ENCODE results near the gene TCFL5.
"Not testable (repeated sequence)": the region's sequence is repeated elsewhere in the genome, so short reads cannot be mapped to it uniquely, and the experiment has no call there.

The TCFL5 gene

DNA sequence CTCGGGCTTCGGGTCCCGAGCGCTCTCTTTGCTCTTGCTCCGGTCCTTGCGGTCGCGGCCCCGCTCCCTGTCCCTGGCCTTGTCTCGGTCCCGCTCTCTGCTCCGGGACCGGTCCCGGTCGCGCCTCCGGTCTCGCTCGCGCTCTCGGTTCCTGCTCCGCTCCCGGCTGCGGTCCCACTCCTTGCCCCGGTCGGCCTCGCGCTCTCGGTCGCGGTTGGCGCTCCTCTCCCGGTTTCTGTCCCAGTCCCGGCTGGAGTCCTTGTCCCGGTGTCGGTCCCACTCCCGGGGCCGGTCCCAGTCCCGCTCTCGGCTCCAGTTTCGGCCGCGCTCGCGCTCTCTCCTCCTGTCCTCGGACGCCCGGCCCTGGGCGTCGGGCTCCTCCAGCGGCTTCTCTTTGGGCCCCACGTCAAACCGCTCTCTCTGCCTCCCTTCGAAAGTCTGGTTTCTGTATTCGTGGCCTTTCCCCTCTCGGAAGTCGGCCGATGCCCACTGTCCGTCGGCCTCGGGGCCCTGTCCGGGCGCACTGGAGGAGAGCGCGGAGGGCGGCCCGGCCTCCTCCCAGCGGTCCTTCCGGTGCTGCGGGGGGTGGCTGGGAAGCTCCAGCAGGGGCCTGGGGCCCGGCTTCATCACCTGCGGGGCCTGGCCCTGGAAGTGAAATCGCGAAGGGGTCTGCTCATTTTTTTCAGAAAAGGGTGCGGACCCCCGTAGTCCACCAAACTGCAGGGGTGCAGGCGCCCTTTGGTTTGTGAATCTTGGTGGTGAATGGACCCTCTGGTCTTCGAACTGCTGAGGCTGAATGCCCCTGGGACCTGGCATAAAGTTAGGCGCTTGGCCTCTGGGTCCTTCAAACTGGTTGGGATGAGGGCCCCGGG is 17.9 kb upstream of the TCFL5 start:
- no peak for DNase-seq

DNA sequence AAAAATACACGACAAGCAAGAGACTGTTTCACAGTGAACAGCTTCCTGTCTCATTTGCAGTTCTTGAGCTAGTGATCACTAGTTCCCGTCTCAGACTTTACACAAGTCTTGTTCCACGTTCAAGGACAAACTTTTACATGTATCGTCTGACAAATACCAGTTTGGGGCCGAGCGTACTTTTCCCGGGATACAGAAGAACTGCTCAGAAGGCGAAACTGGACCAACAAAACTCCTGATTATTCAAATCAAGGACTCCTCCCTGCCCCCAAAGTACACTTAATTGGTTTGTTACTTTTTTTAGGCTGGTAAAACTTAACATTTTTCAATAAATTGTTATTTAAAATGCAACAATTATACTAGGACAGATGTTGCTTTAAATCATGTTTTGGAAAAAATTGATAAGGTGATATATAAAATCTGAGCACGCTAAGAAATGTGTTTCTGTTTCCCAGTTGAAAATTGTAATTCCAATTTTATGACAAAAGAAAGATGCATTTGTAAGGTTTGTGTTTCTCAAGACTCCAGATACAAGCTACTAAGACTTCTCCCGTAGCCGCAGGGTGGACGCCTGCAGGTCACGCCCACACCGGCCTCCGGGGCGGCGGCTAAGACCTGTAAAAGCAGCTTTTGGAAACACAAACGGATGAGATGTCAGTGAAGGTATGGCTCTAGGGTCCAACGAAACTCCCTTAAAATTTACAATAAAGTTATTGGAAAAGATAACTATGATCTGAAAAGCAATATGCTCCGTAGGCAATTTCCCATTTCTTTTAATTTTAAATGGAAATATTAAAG is 16.8 kb upstream of the TCFL5 start:
- no peak for DNase-seq

GRCh38 chr20:62876902-62877816 is 15.5 kb upstream of the TCFL5 start:
- DNase-seq = no peak

- DNase-seq = no peak
These were observed 14.9 kb upstream of the TCFL5 start for GRCh38 chr20:62876501-62876901.

DNA sequence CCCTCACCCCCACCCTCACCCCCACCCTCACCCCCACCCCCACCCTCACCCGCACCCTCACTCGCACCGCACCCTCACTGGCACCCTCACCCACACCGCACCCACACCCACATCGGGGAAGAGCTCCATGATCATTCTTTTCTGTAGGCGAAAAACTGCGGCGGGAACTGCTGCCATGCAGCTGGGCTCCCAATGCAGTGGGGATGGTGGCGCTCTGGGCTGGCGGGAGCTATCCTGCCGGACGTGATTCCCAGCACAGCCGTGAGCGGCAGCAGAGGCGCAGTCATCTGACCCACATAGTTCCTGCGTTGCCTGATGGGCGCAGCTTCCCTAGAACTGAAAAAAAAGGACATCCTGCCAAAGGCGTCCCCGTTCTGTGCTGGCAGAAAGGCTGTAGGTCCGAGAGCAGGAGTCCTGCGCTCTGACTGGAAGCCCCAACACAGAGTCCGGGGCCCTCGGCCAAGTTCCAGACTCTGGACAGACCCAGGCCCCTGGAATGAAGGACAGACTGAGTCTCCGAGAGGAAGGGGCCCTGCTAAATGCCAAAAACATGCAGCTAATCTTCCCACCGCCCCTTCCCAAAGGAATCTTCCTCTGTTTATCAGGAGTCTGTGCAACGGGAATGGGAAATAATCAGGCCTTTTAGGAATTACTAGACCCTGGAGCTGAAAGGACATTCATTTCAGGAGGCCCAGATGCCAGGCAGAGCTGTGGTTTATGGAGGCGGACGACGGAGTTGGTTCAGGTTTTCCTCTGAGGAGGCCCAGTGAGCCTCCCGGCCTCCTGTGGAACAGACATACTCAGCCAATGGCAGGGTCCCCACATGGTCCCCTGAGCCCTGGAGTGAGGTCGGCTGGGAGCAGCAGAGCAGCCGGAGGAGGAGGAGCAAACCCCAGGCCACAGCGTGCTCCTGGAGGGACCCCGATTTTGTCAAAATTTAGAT is 14.1 kb upstream of the TCFL5 start:
- peak in 1 of 6 experiments; percentile 39 for DNase-seq

DNA sequence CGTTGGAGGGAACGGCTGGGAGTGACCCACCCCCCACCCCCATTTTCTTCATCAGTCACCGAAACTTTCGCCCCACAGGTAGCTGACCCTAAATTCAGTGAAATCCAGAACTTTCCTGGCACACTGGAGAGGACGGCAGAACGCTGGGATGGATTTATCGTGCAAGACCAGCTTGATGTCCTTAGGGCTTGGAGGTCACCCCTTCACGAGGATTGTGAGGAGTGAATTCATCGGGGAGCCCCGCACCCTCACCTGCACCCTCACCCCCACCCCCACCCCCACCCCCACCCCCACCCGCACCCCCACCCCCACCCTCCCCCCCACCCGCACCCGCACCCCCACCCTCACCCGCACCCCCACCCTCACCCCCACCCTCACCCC is 13.3 kb upstream of the TCFL5 start:
- peak in 1 of 6 experiments; percentile 39 for DNase-seq

DNA sequence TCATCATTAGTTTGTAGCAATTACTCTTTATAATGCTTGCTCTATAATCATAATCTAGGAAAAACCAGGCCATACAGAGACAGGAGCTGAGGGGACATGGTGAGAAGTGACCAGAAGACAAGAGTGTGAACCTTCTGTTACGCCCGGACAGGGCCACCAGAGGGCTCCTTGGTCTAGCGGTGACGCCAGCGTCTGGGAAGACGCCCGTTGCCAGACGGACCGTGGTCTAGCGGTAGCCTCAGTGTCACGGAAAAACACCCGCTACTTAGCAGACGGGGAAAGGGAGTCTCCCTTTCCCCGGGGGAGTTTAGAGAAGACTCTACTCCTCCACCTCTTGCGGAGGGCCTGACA is 12.0 kb upstream of the TCFL5 start:
- peak in 3 of 6 experiments; percentile 18 to 31 (median 24) for DNase-seq

DNA sequence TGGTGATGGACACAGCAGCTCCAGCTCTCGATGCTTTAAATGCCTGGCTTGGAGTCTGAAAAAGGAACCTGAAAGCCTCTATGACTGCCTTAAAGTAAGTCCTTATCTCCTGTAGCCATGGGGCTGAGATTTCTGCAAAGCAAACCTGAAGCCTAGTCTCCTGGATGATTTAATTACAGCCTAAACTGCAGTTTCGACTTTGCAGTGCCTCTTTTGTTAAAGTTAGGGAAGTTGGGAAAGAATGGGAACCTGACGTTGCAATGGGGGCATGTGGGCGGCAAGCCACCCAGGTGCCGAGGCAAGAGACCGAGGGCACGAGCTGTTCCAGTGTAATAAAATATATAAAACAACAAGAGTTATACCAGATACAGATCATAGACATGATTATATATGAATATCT is 11.7 kb upstream of the TCFL5 start:
- DNase-seq = no peak

- no peak for DNase-seq
These were observed 11.2 kb upstream of the TCFL5 start for GRCh38 chr20:62872862-62873261.

DNA sequence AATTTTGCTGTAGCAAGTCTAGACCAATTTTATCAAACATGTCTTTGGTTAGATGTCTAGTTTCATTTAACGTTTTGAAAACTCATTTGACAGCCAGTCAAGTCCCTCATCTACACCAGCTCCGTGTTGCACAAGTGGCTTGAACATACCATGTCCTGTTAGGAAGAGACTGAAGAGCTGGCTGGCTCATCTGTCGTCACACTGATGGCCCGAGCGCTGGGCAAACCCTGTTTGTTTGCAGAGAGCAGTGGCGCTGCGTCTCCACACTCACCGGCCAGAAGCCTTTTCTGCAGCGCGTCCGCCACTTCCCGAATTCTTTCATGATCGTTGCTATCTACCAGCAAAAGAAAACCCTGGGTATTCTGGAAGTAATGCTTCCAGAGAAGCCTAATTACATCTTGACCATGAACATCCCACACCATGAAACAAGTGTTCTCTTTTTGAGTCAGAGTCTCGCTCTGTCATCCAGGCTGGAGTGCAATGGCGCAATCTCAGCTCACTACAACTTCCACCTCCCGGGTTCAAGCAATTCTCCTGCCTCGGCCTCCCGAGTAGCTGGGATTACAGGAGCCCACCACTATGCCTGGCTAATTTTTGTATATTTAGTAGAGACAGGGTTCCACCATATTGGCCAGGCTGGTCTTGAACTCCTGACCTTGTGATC is 10.7 kb upstream of the TCFL5 start:
- no peak for DNase-seq

DNA sequence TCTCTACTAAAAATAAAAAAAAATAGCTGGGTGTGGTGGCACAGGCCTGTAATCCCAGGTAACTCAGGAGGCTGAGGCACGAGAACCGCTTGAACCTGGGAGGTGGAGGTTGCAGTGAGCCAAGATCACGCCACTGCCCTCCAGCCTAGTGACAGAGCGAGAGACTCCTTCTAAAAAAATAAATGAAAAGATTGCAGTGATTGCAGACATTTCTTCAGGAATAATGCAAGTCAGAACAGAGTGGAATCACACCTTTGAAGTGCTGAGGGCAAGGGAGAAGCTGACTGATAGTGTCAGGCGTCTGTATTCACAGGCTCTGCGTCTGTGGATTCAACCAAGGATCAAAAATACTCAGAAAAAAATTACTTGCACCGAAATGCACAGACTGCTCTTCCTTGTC is 2.6 kb upstream of the TCFL5 start:
- no peak for DNase-seq

- DNase-seq = peak in 5 of 6 experiments; percentile 39 to 80 (median 66)
These were observed 514 bp downstream of the TCFL5 start for GRCh38 chr20:62860924-62861691.

DNA sequence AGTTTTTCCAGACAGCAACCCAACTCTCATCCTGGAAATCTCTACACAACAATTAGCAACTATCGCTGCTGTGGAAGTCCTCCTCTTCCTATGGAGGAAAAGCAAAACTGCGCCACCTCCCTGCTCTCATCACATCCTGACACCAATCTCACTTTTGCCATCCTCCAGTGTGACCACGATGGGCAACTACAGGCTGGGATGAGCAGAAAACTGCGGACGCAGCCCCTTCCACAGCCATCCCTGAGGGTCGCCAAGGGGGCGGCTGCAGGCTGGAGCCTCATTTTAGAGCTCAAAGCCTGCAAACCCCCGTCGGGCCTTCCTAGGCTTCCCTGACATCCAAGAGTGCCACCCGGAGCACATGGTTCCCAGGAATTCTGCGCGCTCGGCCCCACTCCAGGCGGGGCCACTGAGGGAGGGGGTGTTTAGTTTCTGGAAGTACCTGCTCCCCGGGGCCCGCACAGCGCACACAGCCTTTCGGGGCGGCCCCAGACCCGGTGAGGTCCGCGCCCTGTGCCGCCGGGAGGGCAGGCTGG is 1.2 kb downstream of the TCFL5 start:
- peak in 1 of 6 experiments; percentile 8 for DNase-seq

DNA sequence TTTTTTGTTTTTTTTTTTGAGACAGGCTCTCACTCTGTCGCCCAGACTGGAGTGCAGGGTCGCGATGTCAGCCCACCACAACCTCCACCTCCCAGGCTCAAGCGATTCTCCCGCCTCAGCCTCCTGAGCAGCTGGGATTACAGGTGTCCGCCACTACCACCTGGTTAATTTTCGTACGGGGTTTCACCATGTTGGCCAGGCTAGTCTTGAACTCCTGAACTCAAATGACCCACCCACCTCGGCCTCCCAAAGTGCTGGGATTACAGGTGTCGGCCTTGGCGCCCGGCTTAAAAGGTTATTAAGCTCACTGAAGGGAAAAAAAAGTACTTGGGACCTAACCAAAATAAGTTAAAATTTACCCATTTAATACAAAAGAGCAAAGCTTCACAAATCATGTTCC is 1.9 kb downstream of the TCFL5 start:
- no peak for DNase-seq

- DNase-seq = no peak
These were observed 3.4 kb downstream of the TCFL5 start for GRCh38 chr20:62858058-62858830.

GRCh38 chr20:62856931-62857619 is 4.5 kb downstream of the TCFL5 start:
- DNase-seq = no peak

- no peak for DNase-seq
These were observed 6.5 kb downstream of the TCFL5 start for GRCh38 chr20:62855120-62855519.

- DNase-seq = no peak
These were observed 7.5 kb downstream of the TCFL5 start for GRCh38 chr20:62854121-62854520.

GRCh38 chr20:62853304-62853703 is 8.3 kb downstream of the TCFL5 start:
- not testable (repeated sequence) for DNase-seq

Data from stimulated activated naive CD4-positive, alpha-beta T cell (primary cell).